SK-N-MC (cell line): ENCODE measurements around the gene PTCSC3.

Experiments used
- EZH2 ChIP-seq: fragments of 200-600 bp; sonication (generic); IDR thresholded peaks from one replicate; pipeline ENCODE4 v1.6.1; 2017; ENCODE audit warnings: antibody characterized with exemption
- FOXP2 ChIP-seq: optimal IDR thresholded peaks from 2 replicates; pipeline ENCODE3; 2011; ENCODE audit warnings: mild to moderate bottlenecking, moderate library complexity; ENCODE audit not compliant: insufficient read depth; ENCODE audit errors: extremely low read length, control extremely low read depth
- POLR2AphosphoS5 ChIP-seq: IDR thresholded peaks from 2 replicates; pipeline ENCODE4 v1.6.1; 2012; ENCODE audit warnings: mild to moderate bottlenecking, low read depth, low read length, borderline replicate concordance

- TF ChIP-seq EZH2 (no peak), POLR2AphosphoS5 (no peak), FOXP2 (no peak)
Measured at GRCh38 chr14:36132826-36133225, 43.7 kb downstream of the PTCSC3 start.
